Gastrocnemius medialis (tissue), 4 donors: ENCODE data around the gene TLE4.

Experiments
- CTCF ChIP-seq, 5 experiments: fragments of 450-650 bp in 3 of 5; fragments of 200-600 bp in 2 of 5; sonication (generic) in 2 of 5; IDR thresholded peaks in 4 of 5; conservative IDR thresholded peaks in 1 of 5; 1 replicate in 4 of 5; 2 replicates in 1 of 5; pipeline ENCODE4 v1.5.1; 2016 to 2019; ENCODE audit warnings: antibody characterized with exemption in 5 of 5, mild to moderate bottlenecking in 3 of 5, moderate library complexity in 3 of 5
- POLR2A ChIP-seq, 2 donors: fragments of 450-650 bp; IDR thresholded peaks; one replicate each; pipeline ENCODE4 v1.6.1; 2017; ENCODE audit warnings: antibody characterized with exemption in 2 of 2, mild to moderate bottlenecking in 2 of 2, moderate library complexity in 2 of 2

- TF ChIP-seq POLR2A (IDR thresholded peaks at IDR 0.05) (no peak), CTCF (IDR thresholded peaks at IDR 0.05 in 4 of 5, conservative IDR thresholded peaks at IDR 0.05 in 1 of 5) (no peak)
Measured at GRCh38 chr9:79693750-79694149, 122.0 kb downstream of the TLE4 start.
